HL-60 (cell line): ENCODE measurements around the gene ZNF521.

ENCODE experiments used
- CTCF ChIP-seq: IDR thresholded peaks from one replicate; pipeline ENCODE4 v1.5.1; 2011; ENCODE audit warnings: low read length, control low read depth, inconsistent platforms; ENCODE audit not compliant: insufficient read depth
- GABPA ChIP-seq: IDR thresholded peaks from 2 replicates; pipeline ENCODE4 v1.6.1; 2012; ENCODE audit warnings: low read depth
- POLR2AphosphoS5 ChIP-seq: IDR thresholded peaks from 2 replicates; pipeline ENCODE4 v1.6.1; 2012; ENCODE audit warnings: low read depth

GRCh38 chr18:25086876-25087275 is 265.1 kb downstream of the ZNF521 start:
- TF ChIP-seq CTCF (no peak), POLR2AphosphoS5 (no peak), GABPA (no peak)
